ENCODE results near the gene CTNNAL1. TPM values are rescaled to one million over a fixed set of nuclear protein-coding genes. Genes with fewer than 3 reads are reported as not detected.

Gene CTNNAL1
- total and polyA plus RNA-seq, 9 of the 15 experiments (the other 6 are each of a cell fraction or from before 2014, with no cell fraction given) = 23.2 to 78.0 (median 46.7) TPM

GRCh38 chr9:109033941-109034700 lies 20.8 kb upstream of the CTNNAL1 start:
- no TSS peak for BruUV-seq (replicated peaks)
- Histone ChIP-seq H3K27ac (ENCODE audit: extremely low read depth, low read depth, low read length) (no peak overlapping the region), H3K9ac (ENCODE audit: insufficient read depth in 1 of 2, low read depth in 2 of 2, low read length in 2 of 2) (no peak overlapping the region), H2AFZ (ENCODE audit: low read depth, low read length) (no peak overlapping the region), H3K4me2 (ENCODE audit: insufficient read depth, low read length) (no peak overlapping the region), H3K4me3 (no peak overlapping the region), H3K4me1 (replicated peaks in 1 of 2; ENCODE audit: control insufficient read depth in 2 of 2, insufficient read depth in 2 of 2, low read length in 2 of 2) (peaks cover 0 to under 1% of the 10 kb centered on the region in 2 experiments; a peak in 2 of 5 replicates), H3K79me2 (ENCODE audit: control insufficient read depth, insufficient read depth, low read length) (no peaks in the 10 kb centered on the region), H3K9me3 (replicated peaks; ENCODE audit: control insufficient read depth, insufficient read depth, low read depth, low read length) (no peaks in the 10 kb centered on the region), H3K27me3 (ENCODE audit: control insufficient read depth in 2 of 2, insufficient read depth in 2 of 2, low read length in 2 of 2) (no peaks in the 10 kb centered on the region), H3K9me1 (ENCODE audit: control insufficient read depth, insufficient read depth, low read length) (no peaks in the 10 kb centered on the region), H4K20me1 (replicated peaks; ENCODE audit: control insufficient read depth, insufficient read depth, low read length) (no peaks in the 10 kb centered on the region), H3K36me3 (ENCODE audit: control insufficient read depth, insufficient read depth, low read length) (peaks cover 76% of the 10 kb centered on the region)
- DNase-seq (ENCODE audit: extremely low read depth in 1 of 4, low spot score in 3 of 4) (no peak), ATAC-seq (no peak), FAIRE-seq (no peak)
- CTCF ChIA-PET (ENCODE audit: low intra/inter-chr PET ratio) = no interaction called here
- 93% methylated on average over 6 of the region's 6 CpGs for WGBS (ENCODE audit: insufficient coverage, low coverage, missing lambda C conversion rate)
- intact Hi-C loops (cut with micrococcal nuclease) = no loop called here
- in situ Hi-C loops (cut with MboI) = no loop called here
- TF ChIP-seq POLR3A (IDR thresholded peaks at IDR 0.05; ENCODE audit: borderline replicate concordance, extremely low read depth, insufficient read depth, insufficient read length) = no peak
- no peak for TF ChIP-seq MXD1 (CRISPR knock-in tag; IDR thresholded peaks at IDR 0.05; ENCODE audit: borderline replicate concordance, poor library complexity, severe bottlenecking)
- TF ChIP-seq CGGBP1 (CRISPR knock-in tag; IDR thresholded peaks at IDR 0.05) = no peak
- POLR2A ChIA-PET = interaction anchor here (1.1 kb wide), 2 partner anchors 10 to 11 kb away, joined by 3 read pairs; no protein-coding TSS in a partner anchor
